ENCODE results near the gene AKAP9. TPM values are rescaled to one million over a fixed set of nuclear protein-coding genes. Genes with fewer than 3 reads are reported as not detected.

The AKAP9 gene
- total and polyA plus RNA-seq, 4 donors: 14.6 to 97.7 (median 57.0) TPM

GRCh38 chr7:92131764-92132330 is 191.2 kb downstream of the AKAP9 start (continued):
- no peak for TF ChIP-seq YY1 (IDR thresholded peaks at IDR 0.05)
- no peak for TF ChIP-seq HNF4A (conservative IDR thresholded peaks at IDR 0.05)

- H3K9ac ChIP-seq (ENCODE audit: low read depth in 1 of 2, low read length in 2 of 2): peak overlapping the region in 1 of 2 donors; percentile 71
- TF ChIP-seq JUND (IDR thresholded peaks at IDR 0.05) (no peak), YY1 (IDR thresholded peaks at IDR 0.05) (peak; percentile 40)
- WGBS: 21% methylated on average over 15 of the region's 15 CpGs
These were observed 192.6 kb downstream of the AKAP9 start for GRCh38 chr7:92133133-92133736.

GRCh38 chr7:92133737-92134270 is 193.1 kb downstream of the AKAP9 start:
- Histone ChIP-seq H3K9ac (ENCODE audit: low read depth in 1 of 2, low read length in 2 of 2) (peak overlapping the region; percentile 88 to 92), H3K9me3 (ENCODE audit: control insufficient read depth in 4 of 4, low read length in 3 of 4) (no peaks in the 10 kb centered on the region), H3K27me3 (ENCODE audit: control insufficient read depth in 4 of 4, insufficient read depth in 4 of 4, low read length in 3 of 4) (no peaks in the 10 kb centered on the region), H3K27ac (ENCODE audit: low read depth in 1 of 2, low read length in 2 of 2) (peak overlapping the region; percentile 91 to 97), H3K36me3 (ENCODE audit: control insufficient read depth in 4 of 4, insufficient read depth in 3 of 4, low read depth in 1 of 4, low read length in 3 of 4) (peaks cover 5 to 12% (median 10%) of the 10 kb centered on the region in 4 donors), H3K4me1 (ENCODE audit: control insufficient read depth in 4 of 4, insufficient read depth in 4 of 4, low read length in 3 of 4) (peaks cover 2 to 25% (median 13%) of the 10 kb centered on the region in 4 donors), H3K4me3 (ENCODE audit: low read depth in 1 of 3, low read length in 3 of 3) (peak overlapping the region; percentile 71 to 93 (median 93))
- under 1% methylated on average over 42 of the region's 42 CpGs for WGBS
- DNase-seq (ENCODE audit: low spot score): peak; percentile 84
- TF ChIP-seq EGR1 (IDR thresholded peaks at IDR 0.05; ENCODE audit: low read depth in 2 of 2): no peak
- TF ChIP-seq ZBTB33 (IDR thresholded peaks at IDR 0.05): no peak
- TF ChIP-seq RAD21 (IDR thresholded peaks at IDR 0.05): peak in 1 of 2 donors; percentile 38
- no peak for TF ChIP-seq SP1 (IDR thresholded peaks at IDR 0.05)
- TF ChIP-seq GABPA (IDR thresholded peaks at IDR 0.05 in 1 of 2, conservative IDR thresholded peaks at IDR 0.05 in 1 of 2): no peak
- TF ChIP-seq HNF4A (conservative IDR thresholded peaks at IDR 0.05): no peak
- no peak for TF ChIP-seq NR2F2 (IDR thresholded peaks at IDR 0.05)
- no peak for TF ChIP-seq MAX (IDR thresholded peaks at IDR 0.05)
- TF ChIP-seq CTCF (IDR thresholded peaks at IDR 0.05; ENCODE audit: low read depth, low read length, missing input control): peak; percentile 61
- TF ChIP-seq HNF4G (IDR thresholded peaks at IDR 0.05): no peak
- TF ChIP-seq TAF1 (conservative IDR thresholded peaks at IDR 0.05): no peak
- peak; percentile 19 for TF ChIP-seq YY1 (IDR thresholded peaks at IDR 0.05)

More at GRCh38 chr7:92133133-92133736, 192.6 kb downstream of the AKAP9 start:
- H3K4me3 ChIP-seq (ENCODE audit: low read depth in 1 of 3, low read length in 3 of 3): peak overlapping the region; percentile 71 to 93 (median 93)
- H3K4me1 ChIP-seq (ENCODE audit: control insufficient read depth in 4 of 4, insufficient read depth in 4 of 4, low read length in 3 of 4): peaks cover 2 to 25% (median 13%) of the 10 kb centered on the region in 4 donors
- H3K9me3 ChIP-seq (ENCODE audit: control insufficient read depth in 4 of 4, low read length in 3 of 4): no peaks in the 10 kb centered on the region
- H3K27ac ChIP-seq (ENCODE audit: low read depth in 1 of 2, low read length in 2 of 2): peak overlapping the region; percentile 91 to 97
- H3K36me3 ChIP-seq (ENCODE audit: control insufficient read depth in 4 of 4, insufficient read depth in 3 of 4, low read depth in 1 of 4, low read length in 3 of 4): peaks cover 5 to 15% (median 14%) of the 10 kb centered on the region in 4 donors
- no peaks in the 10 kb centered on the region for H3K27me3 ChIP-seq (ENCODE audit: control insufficient read depth in 4 of 4, insufficient read depth in 4 of 4, low read length in 3 of 4)
- DNase-seq (ENCODE audit: low spot score): no peak
